ENCODE data around the gene ADPRH.
"Not testable (repeated sequence)": the region's sequence is repeated elsewhere in the genome, so short reads cannot be mapped to it uniquely, and the experiment has no call there.

Gene ADPRH

GRCh38 chr3:119579366-119580066 lies at the start of gene ADPRH:
Gene ADPRH (plus strand): TSS chr3:119579492. CDS start chr3:119582170, 2,678 bp downstream.
- peak; percentile 20 for DNase-seq

GRCh38 chr3:119529883-119530282 lies 49.4 kb upstream of the ADPRH start:
- DNase-seq = no peak

- DNase-seq = no peak
Measured at GRCh38 chr3:119530456-119530855, 48.8 kb upstream of the ADPRH start.

- DNase-seq = no peak
Measured at GRCh38 chr3:119531151-119531550, 48.1 kb upstream of the ADPRH start.

- no peak for DNase-seq
Measured at GRCh38 chr3:119534296-119534695, 45.0 kb upstream of the ADPRH start.

GRCh38 chr3:119536757-119537156 lies 42.5 kb upstream of the ADPRH start:
- no peak for DNase-seq

GRCh38 chr3:119538772-119539171 lies 40.5 kb upstream of the ADPRH start:
- DNase-seq = no peak

GRCh38 chr3:119541547-119541946 lies 37.7 kb upstream of the ADPRH start:
- DNase-seq = no peak

GRCh38 chr3:119542168-119542767 lies 37.0 kb upstream of the ADPRH start:
- DNase-seq = no peak

- no peak for DNase-seq
Measured at GRCh38 chr3:119543147-119543546, 36.1 kb upstream of the ADPRH start.

GRCh38 chr3:119547227-119547626 lies 32.1 kb upstream of the ADPRH start:
- no peak for DNase-seq

GRCh38 chr3:119548341-119548740 lies 31.0 kb upstream of the ADPRH start:
- no peak for DNase-seq

- DNase-seq = no peak
Measured at GRCh38 chr3:119550192-119550910, 28.9 kb upstream of the ADPRH start.

GRCh38 chr3:119551598-119551997 lies 27.7 kb upstream of the ADPRH start:
- DNase-seq = no peak

- DNase-seq = not testable (repeated sequence)
Measured at GRCh38 chr3:119552928-119553327, 26.4 kb upstream of the ADPRH start.

GRCh38 chr3:119553823-119554415 lies 25.4 kb upstream of the ADPRH start:
- DNase-seq = no peak

GRCh38 chr3:119555309-119555735 lies 24.0 kb upstream of the ADPRH start:
- no peak for DNase-seq

- no peak for DNase-seq
Measured at GRCh38 chr3:119555929-119556328, 23.4 kb upstream of the ADPRH start.

GRCh38 chr3:119557192-119557876 lies 22.0 kb upstream of the ADPRH start:
- no peak for DNase-seq

GRCh38 chr3:119557877-119558269 lies 21.4 kb upstream of the ADPRH start:
- DNase-seq = no peak

GRCh38 chr3:119558626-119559317 lies 20.5 kb upstream of the ADPRH start:
- no peak for DNase-seq

GRCh38 chr3:119559441-119559963 lies 19.8 kb upstream of the ADPRH start, which contains the start of gene CD80:
Gene CD80 (minus strand): TSS chr3:119559614. CDS start chr3:119557728, 1,886 bp downstream.
- DNase-seq = no peak

Measured in NCI-H2029 (cell line).